ENCODE measurements around the gene AP2M1. TPM values are rescaled to one million over a fixed set of nuclear protein-coding genes. Genes with fewer than 3 reads are reported as not detected.

AP2M1 gene
- total RNA-seq, 2 experiments from 2014 or later = 147 to 158 TPM

DNA sequence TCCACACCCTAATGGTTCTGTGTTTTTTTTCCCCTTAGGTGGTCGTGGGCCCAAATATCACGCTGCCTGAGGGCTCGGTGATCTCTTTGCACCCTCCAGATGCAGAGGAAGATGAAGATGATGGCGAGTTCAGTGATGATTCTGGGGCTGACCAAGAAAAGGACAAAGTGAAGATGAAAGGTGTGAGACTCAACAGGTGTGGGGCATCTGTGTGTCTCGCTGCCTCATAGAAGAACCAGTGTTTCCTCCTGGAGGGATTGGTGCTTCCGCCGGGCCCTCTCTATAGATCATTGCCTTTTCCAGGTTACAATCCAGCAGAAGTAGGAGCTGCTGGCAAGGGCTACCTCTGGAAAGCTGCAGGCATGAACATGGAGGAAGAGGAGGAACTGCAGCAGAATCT, 32.5 kb upstream of the AP2M1 start:
- peaks cover 95% of the 10 kb centered on the region for H3K36me3 ChIP-seq (ENCODE audit: insufficient read depth, low read length)
- H4K20me1 ChIP-seq (ENCODE audit: insufficient read depth, low read length) = no peaks in the 10 kb centered on the region
- H2AFZ ChIP-seq (ENCODE audit: low read length) = no peak overlapping the region
- no peak overlapping the region for H3K4me2 ChIP-seq (ENCODE audit: low read length)
- no peaks in the 10 kb centered on the region for H3K9me3 ChIP-seq (ENCODE audit: low read length)
- no peaks in the 10 kb centered on the region for H3K9me2 ChIP-seq (ENCODE audit: insufficient read depth, low read length)
- TF ChIP-seq, protein P1, sequence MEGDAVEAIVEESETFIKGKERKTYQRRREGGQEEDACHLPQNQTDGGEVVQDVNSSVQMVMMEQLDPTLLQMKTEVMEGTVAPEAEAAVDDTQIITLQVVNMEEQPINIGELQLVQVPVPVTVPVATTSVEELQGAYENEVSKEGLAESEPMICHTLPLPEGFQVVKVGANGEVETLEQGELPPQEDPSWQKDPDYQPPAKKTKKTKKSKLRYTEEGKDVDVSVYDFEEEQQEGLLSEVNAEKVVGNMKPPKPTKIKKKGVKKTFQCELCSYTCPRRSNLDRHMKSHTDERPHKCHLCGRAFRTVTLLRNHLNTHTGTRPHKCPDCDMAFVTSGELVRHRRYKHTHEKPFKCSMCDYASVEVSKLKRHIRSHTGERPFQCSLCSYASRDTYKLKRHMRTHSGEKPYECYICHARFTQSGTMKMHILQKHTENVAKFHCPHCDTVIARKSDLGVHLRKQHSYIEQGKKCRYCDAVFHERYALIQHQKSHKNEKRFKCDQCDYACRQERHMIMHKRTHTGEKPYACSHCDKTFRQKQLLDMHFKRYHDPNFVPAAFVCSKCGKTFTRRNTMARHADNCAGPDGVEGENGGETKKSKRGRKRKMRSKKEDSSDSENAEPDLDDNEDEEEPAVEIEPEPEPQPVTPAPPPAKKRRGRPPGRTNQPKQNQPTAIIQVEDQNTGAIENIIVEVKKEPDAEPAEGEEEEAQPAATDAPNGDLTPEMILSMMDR (conservative IDR thresholded peaks at IDR 0.05; ENCODE audit: low read length) = no peak
- no peak for TF ChIP-seq EZH2phosphoT487 (IDR thresholded peaks at IDR 0.05; ENCODE audit: borderline replicate concordance, low read depth, low read length)
- no peak overlapping the region for H3K27ac ChIP-seq (ENCODE audit: low read depth, low read length, poor library complexity, severe bottlenecking)
- intact Hi-C loops (cut with micrococcal nuclease; ENCODE audit: unreplicated experiment) = no loop called here
- peaks cover 15% of the 10 kb centered on the region for H3K4me1 ChIP-seq (ENCODE audit: insufficient read depth, low read length, poor library complexity, severe bottlenecking)
- DNase-seq (ENCODE audit: low spot score) = no peak
- H3K79me2 ChIP-seq (ENCODE audit: insufficient read depth, low read depth, low read length) = peaks cover 14% of the 10 kb centered on the region; the same call in 1 of the 2 replicates
- BruUV-seq (replicated peaks) = no TSS peak
- ChIA-PET CTCF (ENCODE audit: unreplicated experiment) (no interaction called here), POLR2A (no interaction called here)
- H3K4me3 ChIP-seq (ENCODE audit: low read depth, low read length, poor library complexity, severe bottlenecking) = no peak overlapping the region

DNA sequence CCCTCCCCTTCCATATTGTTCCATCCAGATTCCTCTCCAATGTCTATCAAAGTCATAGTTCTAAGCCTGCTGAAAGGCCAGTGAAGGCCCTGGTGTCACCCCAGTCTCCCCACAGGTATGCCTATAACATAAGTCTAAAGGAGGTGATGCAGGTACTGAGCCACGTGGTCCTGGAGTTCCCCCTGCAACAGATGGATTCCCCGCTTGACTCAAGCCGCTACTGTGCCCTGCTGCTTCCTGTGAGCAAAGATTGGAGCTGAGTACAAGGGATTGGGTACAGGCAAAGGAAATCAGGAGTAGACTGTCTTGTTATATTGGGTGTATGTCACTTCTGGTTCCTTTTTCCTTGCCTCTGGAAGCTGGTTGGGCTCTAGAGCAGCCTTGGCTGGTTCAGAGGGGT, 31.3 kb upstream of the AP2M1 start:
- no peak overlapping the region for H3K4me3 ChIP-seq (ENCODE audit: low read depth, low read length, poor library complexity, severe bottlenecking)
- H4K20me1 ChIP-seq (ENCODE audit: insufficient read depth, low read length) = no peaks in the 10 kb centered on the region
- peaks cover 85% of the 10 kb centered on the region for H3K36me3 ChIP-seq (ENCODE audit: insufficient read depth, low read length)
- H2AFZ ChIP-seq (ENCODE audit: low read length) = no peak overlapping the region
- TF ChIP-seq EZH2phosphoT487 (IDR thresholded peaks at IDR 0.05; ENCODE audit: borderline replicate concordance, low read depth, low read length) = no peak
- TF ChIP-seq, protein P1 (conservative IDR thresholded peaks at IDR 0.05; ENCODE audit: low read length) = no peak
- no peak for DNase-seq (ENCODE audit: low spot score)
- POLR2A ChIA-PET = no interaction called here
- no peaks in the 10 kb centered on the region for H3K9me2 ChIP-seq (ENCODE audit: insufficient read depth, low read length)
- CTCF ChIA-PET (ENCODE audit: unreplicated experiment) = no interaction called here
- H3K4me1 ChIP-seq (ENCODE audit: insufficient read depth, low read length, poor library complexity, severe bottlenecking) = peaks cover 12% of the 10 kb centered on the region
- intact Hi-C loops (cut with micrococcal nuclease; ENCODE audit: unreplicated experiment) = no loop called here
- H3K4me2 ChIP-seq (ENCODE audit: low read length) = no peak overlapping the region
- H3K9me3 ChIP-seq (ENCODE audit: low read length) = no peaks in the 10 kb centered on the region
- H3K27ac ChIP-seq (ENCODE audit: low read depth, low read length, poor library complexity, severe bottlenecking) = no peak overlapping the region
- peaks cover 4% of the 10 kb centered on the region; the same call in 1 of the 2 replicates for H3K79me2 ChIP-seq (ENCODE audit: insufficient read depth, low read depth, low read length)
- no TSS peak for BruUV-seq (replicated peaks)

DNA sequence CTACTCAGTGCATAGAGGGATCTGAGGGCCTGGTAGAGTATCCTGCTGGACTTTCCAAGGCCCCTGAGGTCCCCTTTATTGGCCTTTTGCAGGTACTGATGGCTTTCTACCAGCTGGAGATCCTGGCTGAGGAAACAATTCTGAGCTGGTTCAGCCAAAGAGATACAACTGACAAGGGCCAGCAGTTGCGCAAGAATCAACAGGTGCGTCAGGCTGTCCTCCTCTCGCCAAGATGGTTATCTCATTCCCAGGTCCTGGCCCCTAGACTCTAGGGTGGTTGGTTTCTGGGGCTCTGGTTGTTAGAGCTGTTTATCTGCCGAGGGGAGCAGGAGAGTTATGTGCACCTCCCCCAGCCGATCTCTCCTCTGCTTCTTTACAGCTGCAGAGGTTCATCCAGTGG, 30.1 kb upstream of the AP2M1 start:
- Histone ChIP-seq H3K4me3 (ENCODE audit: low read depth, low read length, poor library complexity, severe bottlenecking) (no peak overlapping the region), H3K79me2 (ENCODE audit: insufficient read depth, low read depth, low read length) (no peaks in the 10 kb centered on the region), H3K36me3 (ENCODE audit: insufficient read depth, low read length) (peaks cover 78% of the 10 kb centered on the region), H4K20me1 (ENCODE audit: insufficient read depth, low read length) (no peaks in the 10 kb centered on the region), H3K4me1 (ENCODE audit: insufficient read depth, low read length, poor library complexity, severe bottlenecking) (peaks cover 12% of the 10 kb centered on the region), H3K4me2 (ENCODE audit: low read length) (no peak overlapping the region), H3K27ac (ENCODE audit: low read depth, low read length, poor library complexity, severe bottlenecking) (no peak overlapping the region), H2AFZ (ENCODE audit: low read length) (no peak overlapping the region), H3K9me2 (ENCODE audit: insufficient read depth, low read length) (no peaks in the 10 kb centered on the region), H3K9me3 (ENCODE audit: low read length) (no peaks in the 10 kb centered on the region)
- intact Hi-C loops (cut with micrococcal nuclease; ENCODE audit: unreplicated experiment) = no loop called here
- TF ChIP-seq, protein P1 (conservative IDR thresholded peaks at IDR 0.05; ENCODE audit: low read length) = no peak
- TF ChIP-seq EZH2phosphoT487 (IDR thresholded peaks at IDR 0.05; ENCODE audit: borderline replicate concordance, low read depth, low read length) = no peak
- ChIA-PET POLR2A (interaction anchor here (0.7 to 1.5 kb wide), 4 partner anchors 9 to 29 kb away, joined by 3 to 7 read pairs (median 3); partner anchors contain the start of genes DVL3 and EIF2B5), CTCF (ENCODE audit: unreplicated experiment) (interaction anchor here (0.5 to 1.5 kb wide), 3 partner anchors 12 to 51 kb away, joined by 4 to 6 read pairs (median 4); no protein-coding TSS in a partner anchor)
- BruUV-seq (replicated peaks) = no TSS peak
- no peak for DNase-seq (ENCODE audit: low spot score)
